ENCODE data around the gene GAS2L2. TPM values are rescaled to one million over a fixed set of nuclear protein-coding genes. Genes with fewer than 3 reads are reported as not detected.

GAS2L2 gene
- total RNA-seq, 1 experiment from 2014 or later = 0.23 TPM

- peak; percentile 72 for DNase-seq (ENCODE audit: unreplicated experiment)
- ChIA-PET POLR2A (interaction anchor here (0.9 to 27.4 kb wide), 4 partner anchors 9 to 202 kb away, joined by 3 to 736 read pairs (median 61); partner anchors contain the start of gene TAF15), CTCF (interaction anchor here (11.7 kb wide), 1 partner anchor 24 kb away, joined by 153 read pairs; no protein-coding TSS in a partner anchor)
- Mint-ChIP-seq H3K9me3 (ENCODE audit: unreplicated experiment) (no peaks in the 10 kb centered on the region), H3K27me3 (ENCODE audit: insufficient read depth, unreplicated experiment) (no peaks in the 10 kb centered on the region), H3K36me3 (ENCODE audit: insufficient read depth, unreplicated experiment) (peaks cover 15% of the 10 kb centered on the region), H3K4me3 (ENCODE audit: unreplicated experiment) (no peak overlapping the region), H3K27ac (ENCODE audit: low read depth, unreplicated experiment) (peak overlapping the region; percentile 91), H3K4me1 (ENCODE audit: insufficient read depth, unreplicated experiment) (peaks cover 43% of the 10 kb centered on the region)
- intact Hi-C loops (cut with micrococcal nuclease) = no loop called here
- no TSS peak for BruUV-seq (replicated peaks)
- no peak for TF ChIP-seq CTCF (IDR thresholded peaks at IDR 0.05; ENCODE audit: unreplicated experiment)
Observed at GRCh38 chr17:35790841-35791240, 37.8 kb upstream of the GAS2L2 start.

DNA sequence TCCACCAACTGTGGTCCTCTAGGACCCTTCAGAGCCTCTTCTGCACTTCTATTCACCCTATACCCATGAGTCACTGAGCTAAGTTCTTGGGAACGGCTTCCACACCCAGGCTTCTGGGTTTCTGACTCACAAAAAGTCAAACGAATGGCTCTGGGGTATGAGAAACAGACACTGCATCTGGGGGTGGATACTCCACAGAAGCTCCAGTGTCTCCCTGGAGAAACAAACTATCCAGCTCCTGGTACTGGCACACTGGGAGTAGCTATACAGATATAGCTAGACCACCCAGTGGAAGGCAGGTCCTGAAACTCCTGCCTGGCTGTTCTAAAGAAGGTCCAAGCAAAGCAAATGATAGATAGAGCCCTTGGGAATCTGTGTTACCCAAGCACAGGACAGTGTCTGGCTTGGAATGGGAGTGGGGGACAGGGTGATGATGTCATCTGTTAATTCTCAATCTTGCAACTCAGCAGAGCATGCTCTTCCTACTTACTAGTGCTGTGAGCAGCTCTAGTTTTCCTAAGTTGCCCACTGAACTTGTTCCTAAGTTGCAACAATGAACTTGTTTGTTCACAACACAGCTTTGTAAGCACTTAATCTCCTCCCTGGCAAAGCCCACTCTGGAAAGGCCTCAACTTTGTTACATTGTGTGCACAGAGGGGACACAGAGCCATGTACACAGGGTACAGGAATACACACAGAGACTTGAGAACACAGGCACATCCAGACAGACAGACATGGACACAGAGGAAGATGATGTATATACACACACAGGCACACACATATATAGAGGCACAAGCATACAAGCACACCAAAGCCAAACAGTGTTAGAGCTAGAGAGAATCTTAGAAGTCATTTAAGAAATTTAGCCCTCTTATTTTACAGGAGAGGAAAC, 35.7 kb upstream of the GAS2L2 start:
- ChIA-PET POLR2A (interaction anchor here (0.8 to 27.6 kb wide), 6 partner anchors 10 to 355 kb away, joined by 3 to 736 read pairs (median 36); partner anchors contain the start of gene TAF15), CTCF (interaction anchor here (0.6 to 6.2 kb wide), 12 partner anchors 8 to 720 kb away, joined by 3 to 48 read pairs (median 6); partner anchors contain the start of gene TAF15)
- DNase-seq (ENCODE audit: unreplicated experiment) = peak; percentile 95
- intact Hi-C loops (cut with micrococcal nuclease) = no loop called here
- TF ChIP-seq CTCF (IDR thresholded peaks at IDR 0.05; ENCODE audit: unreplicated experiment) = no peak
- Mint-ChIP-seq H3K27ac (ENCODE audit: low read depth, unreplicated experiment) (peak overlapping the region; percentile 85), H3K36me3 (ENCODE audit: insufficient read depth, unreplicated experiment) (peaks cover 30% of the 10 kb centered on the region), H3K4me1 (ENCODE audit: insufficient read depth, unreplicated experiment) (peaks cover 59% of the 10 kb centered on the region), H3K4me3 (ENCODE audit: unreplicated experiment) (peak overlapping the region; percentile 52), H3K27me3 (ENCODE audit: insufficient read depth, unreplicated experiment) (no peaks in the 10 kb centered on the region), H3K9me3 (ENCODE audit: unreplicated experiment) (no peaks in the 10 kb centered on the region)
- TSS peak; percentile 69 for BruUV-seq (replicated peaks)

GRCh38 chr17:35786941-35787432, 33.9 kb upstream of the GAS2L2 start:
- TF ChIP-seq CTCF (IDR thresholded peaks at IDR 0.05; ENCODE audit: unreplicated experiment) = no peak
- DNase-seq (ENCODE audit: unreplicated experiment) = no peak
- peak overlapping the region; percentile 85 for H3K27ac Mint-ChIP-seq (ENCODE audit: low read depth, unreplicated experiment)
- intact Hi-C loops (cut with micrococcal nuclease) = no loop called here
- no peak overlapping the region for H3K4me3 Mint-ChIP-seq (ENCODE audit: unreplicated experiment)
- ChIA-PET CTCF (interaction anchor here (0.7 to 6.2 kb wide), 7 partner anchors 8 to 23 kb away, joined by 3 to 48 read pairs (median 25); partner anchors contain the start of genes MMP28 and TAF15), POLR2A (interaction anchor here (0.9 to 27.6 kb wide), 5 partner anchors 3 to 198 kb away, joined by 3 to 736 read pairs (median 489); partner anchors contain the start of genes MMP28 and TAF15)
- no peaks in the 10 kb centered on the region for H3K27me3 Mint-ChIP-seq (ENCODE audit: insufficient read depth, unreplicated experiment)
- H3K9me3 Mint-ChIP-seq (ENCODE audit: unreplicated experiment) = no peaks in the 10 kb centered on the region
- H3K36me3 Mint-ChIP-seq (ENCODE audit: insufficient read depth, unreplicated experiment) = peaks cover 42% of the 10 kb centered on the region
- no TSS peak for BruUV-seq (replicated peaks)
- peaks cover 50% of the 10 kb centered on the region for H3K4me1 Mint-ChIP-seq (ENCODE audit: insufficient read depth, unreplicated experiment)

DNA sequence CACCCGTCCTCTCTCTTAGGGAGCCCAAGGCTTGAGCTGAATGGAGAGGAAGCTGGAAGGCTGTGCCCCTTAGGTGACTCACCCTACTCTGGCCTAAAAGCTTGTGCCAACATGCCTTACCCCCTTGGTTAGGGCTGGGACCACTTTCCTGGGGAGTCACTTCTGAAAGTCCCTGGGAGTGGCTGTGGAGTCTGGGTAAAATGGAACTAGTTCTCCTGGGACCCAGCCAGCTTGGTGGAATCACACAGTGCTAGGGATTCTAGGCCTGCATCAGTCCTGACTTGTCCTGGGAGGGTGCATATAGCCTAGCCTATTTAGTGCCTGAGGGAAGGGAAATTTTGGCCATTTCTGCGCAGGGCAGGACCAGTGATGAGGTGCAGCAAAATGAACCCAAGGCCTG, 31.9 kb upstream of the GAS2L2 start:
- peaks cover 53% of the 10 kb centered on the region for H3K36me3 Mint-ChIP-seq (ENCODE audit: insufficient read depth, unreplicated experiment)
- intact Hi-C loops (cut with micrococcal nuclease) = no loop called here
- peak overlapping the region; percentile 93 for H3K27ac Mint-ChIP-seq (ENCODE audit: low read depth, unreplicated experiment)
- no peaks in the 10 kb centered on the region for H3K9me3 Mint-ChIP-seq (ENCODE audit: unreplicated experiment)
- no peaks in the 10 kb centered on the region for H3K27me3 Mint-ChIP-seq (ENCODE audit: insufficient read depth, unreplicated experiment)
- no peak for TF ChIP-seq CTCF (IDR thresholded peaks at IDR 0.05; ENCODE audit: unreplicated experiment)
- CTCF ChIA-PET = interaction anchor here (0.6 to 6.2 kb wide), 7 partner anchors 10 to 721 kb away, joined by 3 to 48 read pairs (median 11); partner anchors contain the start of genes MMP28 and TAF15
- peak; percentile 98 for DNase-seq (ENCODE audit: unreplicated experiment)
- POLR2A ChIA-PET = interaction anchor here (0.5 to 27.6 kb wide), 7 partner anchors 5 to 206 kb away, joined by 3 to 736 read pairs (median 8); partner anchors contain the start of genes MMP28, PEX12 and TAF15
- H3K4me3 Mint-ChIP-seq (ENCODE audit: unreplicated experiment) = peak overlapping the region; percentile 11
- no TSS peak for BruUV-seq (replicated peaks)
- peaks cover 51% of the 10 kb centered on the region for H3K4me1 Mint-ChIP-seq (ENCODE audit: insufficient read depth, unreplicated experiment)
